NCI-H2171 (cell line): ENCODE data around the gene TH.
"Not testable (repeated sequence)": the region's sequence is repeated elsewhere in the genome, so short reads cannot be mapped to it uniquely, and the experiment has no call there.

Experiments used
- DNase-seq: peaks from one replicate; lab custom pipeline; 2025; lab: John Stamatoyannopoulos, UW

Gene TH

DNA sequence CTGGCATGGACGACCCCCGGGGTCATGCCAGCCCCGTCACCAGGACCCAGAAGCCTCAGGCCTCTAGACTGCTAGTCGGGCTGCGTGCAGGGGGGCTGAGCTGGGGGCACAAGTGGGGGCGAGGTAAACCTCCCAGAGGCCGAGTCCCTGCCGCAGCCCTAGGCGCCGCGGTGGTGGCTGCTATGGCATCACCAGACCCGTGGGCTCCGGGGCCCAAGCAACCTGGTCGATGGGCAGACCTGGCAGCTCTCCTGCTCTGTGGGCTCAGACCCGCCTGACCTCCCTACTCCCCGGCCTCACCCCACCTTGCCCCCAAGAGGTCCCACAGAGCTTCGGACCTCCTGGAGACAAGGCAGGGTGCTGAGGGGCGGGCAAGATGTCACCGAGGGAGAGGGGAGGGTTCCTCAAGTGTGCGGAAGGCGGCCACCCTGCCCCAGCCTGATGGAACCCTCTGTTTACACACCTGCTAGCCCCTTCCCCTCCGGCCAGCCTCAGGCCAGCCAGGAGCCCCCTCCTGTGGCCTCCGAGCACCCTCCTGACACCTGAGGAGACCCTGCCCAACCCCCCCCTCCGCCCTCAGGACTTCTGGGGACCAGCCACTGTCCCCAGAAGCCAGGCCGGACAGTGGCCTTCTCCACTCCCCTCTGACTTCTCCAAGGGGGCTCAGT is 41.8 kb downstream of the TH start:
- DNase-seq: no peak

DNA sequence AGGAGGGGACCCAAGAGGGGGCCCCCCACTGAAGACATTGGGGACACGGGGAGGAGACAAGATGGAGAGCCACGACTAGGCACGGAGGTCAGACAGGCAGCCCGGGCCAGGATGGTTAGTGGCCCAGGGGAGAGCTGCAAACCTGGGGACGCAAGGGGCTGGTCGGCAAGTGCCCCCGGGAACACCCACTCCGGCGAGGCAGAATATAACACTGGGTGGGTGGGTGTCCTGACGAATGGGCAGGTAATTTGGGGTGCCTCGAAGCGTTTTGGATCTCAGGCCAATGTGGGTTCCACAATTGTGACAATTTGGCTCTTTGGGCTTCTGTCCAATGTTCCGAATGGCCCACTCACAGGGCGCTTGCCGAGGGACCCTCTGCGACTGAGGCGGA is 42.3 kb downstream of the TH start:
- no peak for DNase-seq

DNA sequence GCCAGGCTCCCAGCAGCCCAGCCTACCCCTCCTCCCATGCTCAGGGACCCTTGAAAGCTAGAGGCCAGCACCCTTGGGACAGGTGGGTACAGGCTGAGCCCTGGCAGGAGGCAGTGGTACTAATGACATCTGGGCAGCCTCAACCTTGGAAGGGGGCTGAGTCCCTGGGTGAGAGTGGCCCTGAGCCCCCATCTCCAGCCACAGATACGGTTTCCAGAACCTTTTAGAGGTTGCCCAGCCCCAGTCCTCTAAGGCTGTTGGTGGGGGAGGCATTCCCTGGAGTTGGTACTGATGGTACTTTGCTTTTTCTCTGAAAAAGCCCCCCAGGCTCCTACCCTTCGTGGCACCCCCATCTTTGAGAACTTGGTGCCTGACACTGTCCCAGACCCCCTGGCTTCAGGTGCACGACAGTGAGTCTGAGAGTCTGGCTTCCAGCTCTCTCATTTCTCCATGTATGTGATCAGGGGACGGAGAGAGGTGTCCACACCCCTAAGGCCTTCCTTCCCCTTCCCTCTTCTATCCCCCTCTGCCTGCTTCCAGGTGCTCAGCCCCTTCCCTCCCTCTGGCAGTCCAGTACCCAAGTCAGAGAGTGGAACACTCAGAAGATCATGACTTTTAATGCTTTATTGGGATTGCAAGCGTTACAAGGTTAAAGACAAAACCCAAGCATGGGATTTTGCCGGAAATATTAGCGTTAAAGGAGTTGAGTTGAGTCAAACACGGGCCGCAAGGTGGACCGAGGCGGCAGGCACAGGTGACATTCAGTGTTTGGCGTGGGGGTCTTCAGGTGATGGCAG is 42.9 kb downstream of the TH start:
- DNase-seq: no peak

DNA sequence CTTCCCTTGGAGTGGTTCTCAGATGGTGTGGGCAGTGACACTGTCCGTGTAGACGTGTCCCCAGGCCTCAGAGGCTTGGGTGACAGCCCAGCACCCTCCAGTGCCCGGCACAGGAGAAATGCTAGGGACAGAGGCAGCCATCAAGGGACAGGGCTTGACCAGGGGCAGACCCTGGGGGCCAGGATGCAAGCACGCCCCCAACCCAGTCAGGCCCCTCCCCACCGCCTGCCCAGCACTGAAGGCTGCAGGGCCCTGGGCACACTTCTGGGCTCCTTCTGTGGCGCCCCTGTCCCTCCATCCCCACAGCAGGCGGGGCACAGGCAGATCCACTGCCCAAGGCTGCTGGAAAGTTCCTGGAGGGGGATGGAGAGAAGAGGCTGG is 43.5 kb downstream of the TH start:
- no peak for DNase-seq

DNA sequence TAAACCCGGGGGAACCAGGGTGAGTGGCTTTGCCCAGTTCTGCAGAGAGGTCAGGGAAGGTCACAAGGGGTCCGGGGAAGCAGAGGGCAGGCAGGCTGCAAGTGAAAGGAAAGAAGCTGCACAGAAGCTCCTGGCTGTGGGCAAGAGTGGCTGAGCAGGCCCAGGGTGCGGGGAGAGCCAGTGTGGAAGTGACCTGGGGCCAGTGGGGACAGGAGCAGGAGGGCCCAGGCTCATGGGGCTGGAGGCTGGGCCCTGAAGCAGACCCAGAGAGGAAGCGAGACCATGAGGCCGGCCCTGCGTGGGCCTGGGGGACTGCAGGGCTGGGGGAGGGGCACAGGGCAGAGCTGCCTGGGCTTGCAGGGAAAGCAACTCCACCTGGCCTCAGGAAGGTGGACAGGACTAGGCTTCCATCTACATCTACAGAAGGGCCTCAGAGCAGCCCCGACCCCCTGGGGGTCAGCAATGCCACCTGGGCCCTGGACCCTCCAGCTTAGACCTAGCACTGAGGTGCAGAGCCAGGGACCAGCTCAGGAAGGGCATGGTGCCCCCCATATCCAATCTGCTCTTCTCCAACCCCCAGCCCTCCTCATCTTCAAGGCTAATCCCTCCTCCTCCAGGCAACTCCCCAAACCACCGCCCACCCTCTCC is 44.0 kb downstream of the TH start:
- no peak for DNase-seq

DNA sequence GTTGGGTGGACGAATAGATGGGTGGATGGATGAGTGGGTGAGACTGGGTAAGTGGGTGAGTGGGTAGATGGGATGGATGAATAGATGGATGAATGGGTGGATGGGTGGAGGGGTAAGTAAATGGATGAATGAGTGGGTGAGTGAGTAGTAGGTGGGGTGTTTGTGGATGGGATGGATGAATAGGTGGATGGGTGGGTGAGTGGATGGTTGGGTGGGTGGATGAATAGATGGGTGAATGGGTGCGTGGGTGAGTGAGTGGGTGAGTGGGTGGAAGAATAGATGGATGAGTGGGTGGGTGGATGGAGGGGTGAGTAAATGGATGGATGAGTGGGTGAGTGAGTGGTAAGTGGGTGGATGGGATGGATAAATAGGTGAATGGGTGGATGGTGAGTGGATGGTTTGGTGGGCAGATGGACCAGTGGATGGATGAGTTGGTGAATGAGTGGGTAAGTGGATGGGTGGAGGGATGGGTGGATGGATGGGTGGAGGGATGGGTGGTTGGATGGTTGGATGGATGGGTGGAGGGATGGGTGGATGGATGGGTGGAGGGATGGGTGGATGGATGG is 45.0 kb downstream of the TH start:
- DNase-seq: no peak

DNA sequence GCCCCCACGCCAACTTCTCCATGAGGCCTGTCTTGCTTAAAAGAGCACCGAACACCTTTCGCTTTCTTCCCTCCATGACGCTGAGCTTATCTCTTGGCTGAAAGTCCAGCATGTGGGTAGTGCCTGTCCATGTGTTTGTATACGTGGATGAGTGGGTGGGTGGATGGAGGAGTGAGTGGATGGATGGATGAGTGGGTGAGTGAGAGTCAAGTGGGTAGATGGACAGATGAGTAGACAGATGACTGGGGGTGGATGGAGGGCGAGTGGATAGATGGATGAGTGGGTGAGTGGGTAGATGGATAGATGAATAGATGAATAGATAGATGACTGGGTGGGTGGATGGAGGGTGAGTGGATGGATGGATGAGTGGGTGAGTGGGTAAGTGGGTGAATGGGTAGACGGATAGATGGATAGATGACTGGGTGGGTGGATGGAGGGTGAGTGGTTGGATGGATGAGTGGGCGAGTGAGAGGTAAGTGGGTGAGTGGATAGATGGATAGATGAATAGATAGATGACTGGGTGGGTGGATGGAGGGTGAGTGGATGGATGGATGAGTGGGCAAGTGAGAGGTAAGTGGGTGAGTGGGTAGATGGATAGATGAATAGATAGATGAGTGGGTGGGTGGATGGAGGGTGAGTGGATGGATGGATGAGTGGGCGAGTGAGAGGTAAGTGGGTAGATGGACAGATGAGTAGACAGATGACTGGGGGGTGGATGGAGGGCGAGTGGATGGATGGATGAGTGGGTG is 46.7 kb downstream of the TH start:
- not testable (repeated sequence) for DNase-seq

DNA sequence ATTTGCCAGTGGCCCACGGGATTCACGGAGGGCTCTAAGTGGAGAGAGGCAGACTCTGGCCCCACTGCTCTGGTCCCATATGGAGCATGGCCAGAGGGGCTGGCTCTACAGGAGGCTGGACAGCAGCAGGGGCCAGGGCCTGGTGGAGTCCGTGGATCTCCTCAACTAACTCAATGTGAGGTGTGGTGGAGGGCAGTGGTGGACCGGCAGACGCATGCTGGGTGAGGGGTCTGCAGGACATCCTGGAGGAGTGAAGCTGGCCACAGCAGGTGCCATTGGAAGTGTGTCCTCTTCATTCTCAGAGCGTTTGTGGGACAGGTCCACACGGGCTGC is 48.0 kb downstream of the TH start:
- DNase-seq: no peak

DNA sequence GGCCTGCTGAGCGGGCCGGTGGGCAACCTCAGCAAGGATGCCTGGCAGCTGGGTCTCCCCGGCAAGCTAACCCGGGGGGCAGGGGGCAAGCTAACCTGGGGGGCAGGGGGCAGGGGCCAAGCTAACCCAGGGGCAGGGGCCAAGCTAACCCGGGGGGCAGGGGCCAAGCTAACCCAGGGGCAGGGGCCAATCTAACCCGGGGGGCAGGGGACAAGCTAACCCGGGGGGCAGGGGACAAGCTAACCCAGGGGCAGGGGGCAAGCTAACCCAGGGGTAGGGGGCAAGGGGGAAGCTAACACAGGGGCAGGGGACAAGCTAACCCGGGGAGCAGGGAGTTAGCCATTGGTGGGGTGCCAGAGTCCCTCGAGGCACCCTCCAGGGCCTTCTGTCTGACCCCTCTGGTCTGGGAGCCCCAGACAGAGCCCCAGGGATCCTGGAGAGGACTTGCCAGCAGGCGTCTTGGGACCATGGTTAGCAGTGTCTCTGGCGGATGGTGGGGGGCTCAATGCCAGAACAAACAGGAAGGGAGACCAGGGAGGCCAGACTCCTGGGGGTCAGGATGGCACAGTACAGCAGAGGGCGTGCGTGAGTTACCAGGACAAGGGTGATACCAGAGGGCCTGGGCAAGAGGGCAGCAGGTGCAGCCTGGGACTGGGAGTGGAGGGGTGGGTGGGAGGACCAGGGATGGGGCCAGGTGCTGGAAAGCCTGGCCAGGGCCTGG is 48.5 kb downstream of the TH start:
- DNase-seq: no peak

DNA sequence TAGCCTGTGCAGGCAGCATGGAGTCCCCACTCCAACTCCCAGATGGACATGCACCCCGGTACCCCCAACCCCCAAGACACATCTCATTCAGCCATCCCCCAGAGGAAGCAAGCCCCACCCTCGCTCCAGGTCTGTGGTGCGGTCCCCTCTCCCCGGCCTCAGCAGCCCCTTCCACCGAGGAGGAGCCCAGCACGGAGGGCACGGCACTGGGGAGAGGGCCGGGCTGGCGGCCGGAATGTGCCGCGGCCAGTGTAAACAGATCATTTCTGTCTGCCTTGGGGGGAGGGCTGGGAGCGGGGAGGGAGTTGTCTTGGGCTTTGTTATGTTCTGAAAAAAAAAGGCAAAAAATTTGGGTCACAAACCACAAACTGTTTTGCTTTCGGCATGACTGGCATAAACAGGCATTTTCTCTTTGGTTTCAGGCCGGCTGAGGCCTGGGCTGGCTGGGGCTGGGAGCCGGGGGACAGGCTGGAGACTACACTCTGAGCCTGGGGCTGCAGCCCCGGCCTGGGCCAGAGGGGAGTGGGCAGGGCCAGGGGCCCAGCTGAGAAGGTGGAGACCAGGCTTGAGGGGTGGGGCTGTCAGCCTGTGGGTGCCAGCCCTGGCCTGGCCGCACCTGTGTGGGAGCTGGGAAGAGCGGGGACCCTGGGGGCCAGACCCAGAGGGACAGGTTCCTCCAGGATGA is 49.3 kb downstream of the TH start:
- DNase-seq: no peak

DNA sequence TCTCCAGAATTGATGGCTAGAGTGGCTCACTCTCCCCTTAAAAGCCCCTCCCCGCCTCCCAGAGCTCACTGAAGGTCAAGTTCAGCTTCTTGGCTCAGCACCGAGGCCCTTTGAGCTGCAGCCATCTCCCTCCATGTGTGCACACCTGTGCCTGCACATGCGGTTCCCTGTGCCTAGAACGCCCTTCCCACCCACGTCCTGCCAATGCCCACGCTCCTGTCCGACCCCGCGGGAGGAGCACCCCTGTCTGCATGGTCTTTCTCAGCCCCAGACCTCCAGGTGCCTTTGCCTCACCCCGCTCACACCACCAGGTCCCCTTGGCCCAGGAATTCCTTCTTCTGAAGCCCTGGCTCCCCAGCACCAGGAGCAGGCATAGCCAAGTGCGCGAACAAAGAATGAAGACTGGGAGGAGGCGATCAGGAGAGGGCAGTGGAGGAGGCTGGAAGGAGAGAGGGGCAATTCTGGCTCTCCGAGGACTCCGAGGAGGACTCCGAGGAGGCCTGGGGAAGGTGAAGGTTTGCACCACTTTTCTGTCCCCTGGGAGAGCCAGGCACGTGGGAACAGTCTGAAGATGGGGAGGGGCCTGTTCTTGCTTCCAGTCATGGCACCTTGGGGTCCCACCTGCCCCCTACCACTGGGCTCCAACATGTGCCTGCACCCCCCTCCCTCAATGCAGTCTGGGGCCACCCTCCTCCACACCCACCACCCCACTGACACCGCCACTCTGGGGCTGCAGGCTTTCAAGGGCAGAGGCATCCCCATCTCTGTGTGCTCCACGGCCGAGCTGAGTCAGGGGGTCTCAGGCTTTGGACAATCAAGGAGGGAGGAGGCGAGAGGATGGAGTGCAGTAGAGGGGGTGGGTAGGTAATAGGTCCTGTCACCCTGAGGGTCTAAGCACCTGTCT is 50.1 kb downstream of the TH start:
- no peak for DNase-seq

DNA sequence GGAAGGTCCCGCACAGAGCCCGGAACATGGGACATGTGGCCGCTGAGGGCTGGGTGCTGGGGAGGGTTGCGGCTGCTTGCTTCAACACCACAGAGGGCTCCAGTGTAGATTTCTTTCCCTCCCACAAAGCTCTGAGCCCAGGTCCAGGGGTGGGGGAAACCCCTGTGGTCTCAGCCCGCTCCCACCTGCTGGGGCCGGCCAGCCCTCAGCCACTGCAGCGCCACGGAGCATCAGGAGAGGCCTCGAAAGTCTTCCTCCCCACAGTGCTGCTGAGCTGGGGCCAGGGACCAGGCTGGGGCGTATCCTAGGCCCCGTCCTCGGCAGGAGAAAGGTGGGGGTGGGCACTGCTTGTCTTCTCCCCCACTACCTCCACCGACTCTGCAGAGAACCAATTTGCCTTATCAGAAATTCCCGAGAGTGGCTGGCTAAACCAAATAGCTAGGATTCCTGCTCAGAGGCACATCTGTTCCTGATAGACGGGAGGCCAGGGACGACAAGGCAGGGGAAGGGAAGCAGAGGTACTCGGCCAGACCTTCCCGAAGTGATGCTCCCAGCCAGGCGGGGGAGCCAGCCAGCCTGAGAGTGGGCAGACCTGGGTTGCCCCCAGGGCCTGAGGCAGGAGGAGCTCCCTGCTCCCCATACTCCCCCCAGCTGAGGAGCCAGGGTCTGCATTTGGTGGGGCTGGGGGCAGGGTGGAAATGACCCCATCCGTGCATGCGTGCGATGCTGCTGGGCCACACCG is 51.1 kb downstream of the TH start:
- no peak for DNase-seq

DNA sequence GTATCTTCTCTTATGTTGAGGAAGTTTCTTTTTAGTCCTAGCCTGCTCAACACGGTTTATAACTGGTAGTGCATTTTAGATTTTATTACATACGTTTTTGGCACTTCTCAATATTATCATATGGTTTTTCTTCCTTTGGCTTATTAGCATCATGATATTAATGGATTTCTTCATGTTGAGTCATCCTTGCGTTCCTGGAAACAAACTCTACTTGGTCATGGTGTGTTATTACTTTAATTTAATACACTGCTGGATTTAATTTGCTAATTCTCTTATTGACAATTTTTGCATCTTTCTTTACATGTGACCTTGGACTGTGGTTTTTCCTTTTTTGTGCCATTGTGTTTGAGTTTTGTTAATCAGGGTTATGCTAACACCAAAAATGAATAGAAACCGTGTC is 52.9 kb downstream of the TH start:
- DNase-seq: no peak

DNA sequence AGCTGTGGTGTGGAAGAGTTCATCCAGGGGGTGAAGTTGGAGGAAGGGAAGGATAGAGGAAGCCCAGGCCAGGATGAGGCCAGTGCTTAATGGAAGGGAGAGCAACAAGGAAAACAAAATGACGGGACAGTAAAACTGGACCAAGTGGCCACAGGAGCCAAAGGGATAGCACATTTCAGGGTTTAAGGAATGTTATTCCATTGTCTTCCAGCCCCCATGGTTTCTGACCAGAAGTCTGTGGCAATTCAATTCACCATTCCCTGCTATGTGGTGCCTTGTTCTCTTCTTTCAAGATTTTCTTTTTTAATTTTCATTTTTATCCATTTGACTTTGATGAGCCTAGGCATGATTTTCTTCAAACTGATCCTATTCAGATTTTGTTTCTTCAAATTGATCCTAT is 54.9 kb downstream of the TH start:
- DNase-seq: no peak

DNA sequence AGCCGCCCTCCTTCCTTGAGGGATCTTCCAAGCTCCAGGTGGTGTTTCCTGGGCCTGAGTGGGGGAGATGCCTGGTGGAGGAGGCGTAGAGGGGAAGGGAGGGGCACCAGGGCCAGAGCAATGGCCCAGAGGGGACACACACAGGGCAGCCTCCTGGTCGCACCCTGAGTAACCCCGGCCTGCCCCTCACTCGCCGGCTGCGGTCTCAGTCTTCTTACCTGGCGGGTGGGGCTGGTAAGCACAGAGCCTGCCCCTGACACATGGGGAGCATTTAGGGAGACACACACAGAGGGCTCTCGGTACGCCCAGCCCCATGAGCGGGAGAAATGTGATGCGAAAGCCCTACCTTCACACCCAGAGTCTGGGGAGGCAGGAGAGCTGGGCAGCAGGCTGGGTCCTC is 56.3 kb downstream of the TH start:
- no peak for DNase-seq

DNA sequence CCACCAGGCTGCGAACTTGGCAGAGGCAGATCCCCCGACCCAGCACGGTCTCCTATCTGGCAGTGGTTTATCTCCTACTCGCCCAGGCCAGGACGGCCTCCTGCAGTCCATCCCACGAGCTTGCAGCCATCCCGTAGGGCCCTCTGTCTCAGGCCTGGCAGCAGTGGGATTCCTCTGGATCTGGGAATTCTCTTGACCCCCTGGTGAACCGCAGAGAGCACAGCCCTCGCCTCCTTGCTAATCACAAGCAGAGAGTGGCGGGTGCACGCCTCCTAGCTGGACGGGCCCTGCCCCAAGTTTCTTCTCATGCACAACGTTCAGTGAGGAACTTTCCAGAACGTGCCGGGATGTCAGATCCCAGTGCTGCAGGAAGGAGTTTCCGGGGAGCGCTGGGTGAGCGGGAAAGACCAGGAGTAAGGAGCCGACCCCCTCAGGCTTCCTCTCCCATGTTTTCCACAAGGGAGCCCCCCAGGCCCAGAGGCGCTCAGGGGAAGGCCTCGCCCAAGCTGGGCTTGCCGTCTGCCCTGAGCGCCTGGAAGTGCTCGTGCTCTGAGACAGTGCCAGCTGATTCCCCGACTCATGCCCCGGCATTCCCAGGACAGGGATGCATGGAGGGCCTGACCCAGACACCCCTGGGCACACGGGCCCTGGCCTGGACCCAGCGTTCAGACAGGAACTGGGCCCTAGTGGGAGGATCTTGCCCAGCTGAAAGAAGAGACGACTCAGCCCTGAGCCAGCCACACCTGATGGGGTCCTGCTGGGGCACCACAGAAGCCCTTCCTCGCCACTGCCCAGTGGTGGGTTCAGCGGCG is 57.0 kb downstream of the TH start:
- no peak for DNase-seq
